ENCODE data around the gene MTRF1.

Gene MTRF1

DNA sequence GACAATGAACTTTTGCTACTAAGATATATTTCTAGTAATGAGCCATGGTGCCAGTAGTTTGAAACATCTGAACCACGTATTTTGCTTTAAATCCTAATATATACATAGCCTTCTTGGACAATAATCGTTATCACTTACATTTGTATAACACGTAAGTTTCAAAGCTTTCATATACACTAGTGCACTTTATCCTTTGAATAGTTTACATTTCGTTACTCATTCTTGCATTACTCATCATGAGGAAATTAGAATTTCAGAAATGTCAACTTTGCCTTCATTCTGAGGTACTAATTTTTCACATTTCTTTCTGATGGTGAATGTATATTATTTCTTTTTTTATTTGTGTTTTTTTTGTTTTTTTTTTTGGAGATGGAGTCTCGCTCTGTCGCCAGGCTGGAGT is 74.8 kb downstream of the MTRF1 start:
- Histone ChIP-seq H3K79me2 (ENCODE audit: low read length) (no peaks in the 10 kb centered on the region), H3K9me2 (replicated peaks; ENCODE audit: insufficient read depth, low read length) (no peaks in the 10 kb centered on the region), H3K27ac (ENCODE audit: low read length) (no peak overlapping the region), H2AFZ (ENCODE audit: low read length) (no peak overlapping the region), H3K9me3 (replicated peaks; ENCODE audit: insufficient read depth, low read length) (no peaks in the 10 kb centered on the region), H3K4me1 (ENCODE audit: low read length) (no peaks in the 10 kb centered on the region), H4K20me1 (ENCODE audit: insufficient read depth, low read length) (no peaks in the 10 kb centered on the region), H3F3A (ENCODE audit: insufficient read depth, low read length) (no peaks in the 10 kb centered on the region; the same call in 1 of the 2 replicates), H3K36me3 (replicated peaks; ENCODE audit: insufficient read depth, low read length) (no peaks in the 10 kb centered on the region), H3K4me3 (ENCODE audit: low read length) (no peak overlapping the region), H3K27me3 (replicated peaks; ENCODE audit: insufficient read depth, low read length) (no peaks in the 10 kb centered on the region), H3K4me2 (ENCODE audit: low read depth, low read length) (no peak overlapping the region), H3K9ac (ENCODE audit: low read length) (no peak overlapping the region)
- TF ChIP-seq EZH2phosphoT487 (IDR thresholded peaks at IDR 0.05; ENCODE audit: low read length) (no peak), EZH2 (optimal IDR thresholded peaks at IDR 0.05; ENCODE audit: low read depth, low read length) (no peak)
- TF ChIP-seq, protein P1, sequence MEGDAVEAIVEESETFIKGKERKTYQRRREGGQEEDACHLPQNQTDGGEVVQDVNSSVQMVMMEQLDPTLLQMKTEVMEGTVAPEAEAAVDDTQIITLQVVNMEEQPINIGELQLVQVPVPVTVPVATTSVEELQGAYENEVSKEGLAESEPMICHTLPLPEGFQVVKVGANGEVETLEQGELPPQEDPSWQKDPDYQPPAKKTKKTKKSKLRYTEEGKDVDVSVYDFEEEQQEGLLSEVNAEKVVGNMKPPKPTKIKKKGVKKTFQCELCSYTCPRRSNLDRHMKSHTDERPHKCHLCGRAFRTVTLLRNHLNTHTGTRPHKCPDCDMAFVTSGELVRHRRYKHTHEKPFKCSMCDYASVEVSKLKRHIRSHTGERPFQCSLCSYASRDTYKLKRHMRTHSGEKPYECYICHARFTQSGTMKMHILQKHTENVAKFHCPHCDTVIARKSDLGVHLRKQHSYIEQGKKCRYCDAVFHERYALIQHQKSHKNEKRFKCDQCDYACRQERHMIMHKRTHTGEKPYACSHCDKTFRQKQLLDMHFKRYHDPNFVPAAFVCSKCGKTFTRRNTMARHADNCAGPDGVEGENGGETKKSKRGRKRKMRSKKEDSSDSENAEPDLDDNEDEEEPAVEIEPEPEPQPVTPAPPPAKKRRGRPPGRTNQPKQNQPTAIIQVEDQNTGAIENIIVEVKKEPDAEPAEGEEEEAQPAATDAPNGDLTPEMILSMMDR (IDR thresholded peaks at IDR 0.05; ENCODE audit: low read length) = no peak
- no peak for DNase-seq

DNA sequence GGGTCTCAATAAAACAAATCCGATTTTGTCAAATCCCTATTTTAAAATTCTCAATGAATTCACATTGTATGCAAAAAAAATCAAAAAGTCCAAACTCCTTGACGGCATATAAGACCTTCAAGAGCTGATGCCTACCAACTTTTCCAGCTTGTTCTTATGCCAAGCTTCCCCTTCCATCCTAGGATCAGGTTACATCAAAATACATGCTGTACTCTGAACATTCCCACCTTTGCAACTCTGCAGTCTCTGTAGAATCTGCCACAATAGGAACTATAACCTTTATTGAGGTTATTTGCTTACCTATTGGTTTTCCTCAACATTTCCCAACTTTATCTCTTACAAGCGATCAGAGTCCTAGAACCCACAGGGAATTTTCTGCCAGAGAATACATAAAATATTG is 76.9 kb downstream of the MTRF1 start:
- Histone ChIP-seq H3K4me3 (ENCODE audit: low read length) (no peak overlapping the region), H2AFZ (ENCODE audit: low read length) (no peak overlapping the region), H3F3A (ENCODE audit: insufficient read depth, low read length) (no peaks in the 10 kb centered on the region; the same call in 1 of the 2 replicates), H3K4me1 (ENCODE audit: low read length) (no peaks in the 10 kb centered on the region), H4K20me1 (ENCODE audit: insufficient read depth, low read length) (no peaks in the 10 kb centered on the region), H3K79me2 (ENCODE audit: low read length) (no peaks in the 10 kb centered on the region), H3K9me3 (replicated peaks; ENCODE audit: insufficient read depth, low read length) (no peaks in the 10 kb centered on the region), H3K27ac (ENCODE audit: low read length) (no peak overlapping the region), H3K9me2 (replicated peaks; ENCODE audit: insufficient read depth, low read length) (no peaks in the 10 kb centered on the region), H3K4me2 (ENCODE audit: low read depth, low read length) (no peak overlapping the region), H3K27me3 (replicated peaks; ENCODE audit: insufficient read depth, low read length) (no peaks in the 10 kb centered on the region), H3K9ac (ENCODE audit: low read length) (no peak overlapping the region), H3K36me3 (replicated peaks; ENCODE audit: insufficient read depth, low read length) (no peaks in the 10 kb centered on the region)
- no peak for TF ChIP-seq EZH2 (optimal IDR thresholded peaks at IDR 0.05; ENCODE audit: low read depth, low read length)
- TF ChIP-seq EZH2phosphoT487 (IDR thresholded peaks at IDR 0.05; ENCODE audit: low read length) = no peak
- TF ChIP-seq, protein P1 (IDR thresholded peaks at IDR 0.05; ENCODE audit: low read length) = no peak
- no peak for DNase-seq

DNA sequence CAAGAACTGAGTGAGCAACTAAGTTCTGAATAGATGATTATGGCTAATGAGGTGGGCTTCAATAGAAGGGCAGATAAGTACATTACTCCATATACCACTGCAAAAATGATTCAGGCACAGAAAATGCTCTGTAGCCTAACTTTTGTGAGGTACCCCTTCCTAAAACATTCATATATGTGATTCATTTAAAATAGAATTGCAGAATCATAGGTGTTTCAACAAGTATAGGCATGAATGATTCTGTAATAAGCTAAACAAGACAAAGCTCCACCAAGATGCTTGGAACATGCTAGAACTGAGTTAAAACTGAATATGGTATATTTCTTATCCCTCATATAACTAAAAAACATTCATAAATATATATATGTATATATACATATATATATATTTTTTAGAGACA is 81.1 kb downstream of the MTRF1 start:
- Histone ChIP-seq H3K79me2 (ENCODE audit: low read length) (no peaks in the 10 kb centered on the region), H3K9me2 (replicated peaks; ENCODE audit: insufficient read depth, low read length) (no peaks in the 10 kb centered on the region), H3K27ac (ENCODE audit: low read length) (no peak overlapping the region), H3K9me3 (replicated peaks; ENCODE audit: insufficient read depth, low read length) (no peaks in the 10 kb centered on the region), H3K4me3 (ENCODE audit: low read length) (no peak overlapping the region), H2AFZ (ENCODE audit: low read length) (no peak overlapping the region), H4K20me1 (ENCODE audit: insufficient read depth, low read length) (no peaks in the 10 kb centered on the region), H3K4me1 (ENCODE audit: low read length) (no peaks in the 10 kb centered on the region), H3K36me3 (replicated peaks; ENCODE audit: insufficient read depth, low read length) (no peaks in the 10 kb centered on the region), H3K27me3 (replicated peaks; ENCODE audit: insufficient read depth, low read length) (no peaks in the 10 kb centered on the region), H3F3A (ENCODE audit: insufficient read depth, low read length) (no peaks in the 10 kb centered on the region), H3K9ac (ENCODE audit: low read length) (no peak overlapping the region), H3K4me2 (ENCODE audit: low read depth, low read length) (no peak overlapping the region)
- DNase-seq = no peak
- TF ChIP-seq, protein P1 (IDR thresholded peaks at IDR 0.05; ENCODE audit: low read length) = no peak
- no peak for TF ChIP-seq EZH2phosphoT487 (IDR thresholded peaks at IDR 0.05; ENCODE audit: low read length)
- no peak for TF ChIP-seq EZH2 (optimal IDR thresholded peaks at IDR 0.05; ENCODE audit: low read depth, low read length)

Data from MM.1S (cell line).